K562 (cell line): ENCODE data around the gene SLC35G4. TPM values are rescaled to one million over a fixed set of nuclear protein-coding genes. Genes with fewer than 3 reads are reported as not detected.

ENCODE experiments used
- ATAC-seq: fragments of 200-7000 bp; cut with Tn5 transposase; 3 replicates; pipeline ENCODE4 v1.9.1; 2020; ENCODE audit warnings: moderate library complexity
- BruUV-seq: library from RNA; stranded (reverse); fragments of 400-500 nt; replicated peaks from 2 replicates; lab custom pipeline; 2021; lab: Mats Ljungman, UMichigan
- CTCF ChIA-PET: fragments of 300-600 bp; formaldehyde crosslinking; extraction: SDS; loops from one replicate; lab custom pipeline; 2021; ENCODE audit warnings: low intra/inter-chr PET ratio; lab: Yijun Ruan, JAX
- POLR2A ChIA-PET: fragments of 300-600, 350-650 bp; sonication (Branson Sonifier 250); formaldehyde crosslinking; extraction: SDS; loops from one replicate; lab custom pipeline; 2021; ENCODE audit warnings: antibody characterized with exemption, inconsistent platforms; lab: Yijun Ruan, JAX
- DNase-seq, 4 experiments: peaks; one replicate each; pipeline versions ENCODE4 v3.0.0 to v3.0.0-alpha.2; 2011 to 2018; ENCODE audit warnings: low spot score in 3 of 4, mixed read lengths in 3 of 4; ENCODE audit errors: extremely low read depth in 1 of 4
- FAIRE-seq: peaks from 2 replicates; lab custom pipeline; 2011; peaks lifted over from hg19 to GRCh38; lab: Jason Lieb, UNC
- H2AFZ ChIP-seq: 2 replicates; pipeline ENCODE4 v1.6.0; 2011; ENCODE audit warnings: low read depth, low read length, control low read depth, inconsistent platforms
- H3K27ac ChIP-seq: fragments of 200-600 bp; 3 replicates; pipeline ENCODE4 v1.8.0; 2011; ENCODE audit warnings: low read depth, mild to moderate bottlenecking, control low read depth, inconsistent platforms, low read length, moderate library complexity, mixed read lengths; ENCODE audit errors: extremely low read depth
- H3K27me3 ChIP-seq, 2 experiments: fragments of 300-600 bp in 1 of 2; 2 replicates in 1 of 2; 3 replicates in 1 of 2; pipeline versions ENCODE4 v1.6.0 to v1.8.0; 2011; ENCODE audit warnings: inconsistent platforms in 2 of 2, low read length in 2 of 2, mild to moderate bottlenecking in 1 of 2, mixed read lengths in 1 of 2, moderate library complexity in 1 of 2; ENCODE audit not compliant: control insufficient read depth in 2 of 2, insufficient read depth in 2 of 2
- H3K36me3 ChIP-seq: fragments of 300-600 bp; 3 replicates; pipeline ENCODE4 v1.8.0; 2011; ENCODE audit warnings: mild to moderate bottlenecking, low read length, inconsistent platforms; ENCODE audit not compliant: control insufficient read depth, insufficient read depth
- H3K4me1 ChIP-seq, 2 experiments: fragments of 200-600 bp in 1 of 2; replicated peaks in 1 of 2; 2 replicates in 1 of 2; 3 replicates in 1 of 2; pipeline versions ENCODE4 v1.5.1 to v1.8.0; 2011; ENCODE audit warnings: inconsistent platforms in 2 of 2, low read length in 2 of 2, mild to moderate bottlenecking in 1 of 2, mixed read lengths in 1 of 2, moderate library complexity in 1 of 2; ENCODE audit not compliant: control insufficient read depth in 2 of 2, insufficient read depth in 2 of 2
- H3K4me2 ChIP-seq: 2 replicates; pipeline ENCODE4 v1.6.1; 2011; ENCODE audit warnings: low read length, control low read depth, inconsistent platforms, mixed read lengths; ENCODE audit not compliant: insufficient read depth
- H3K4me3 ChIP-seq: fragments of 200-600 bp; sonication (generic), shearing (Covaris generic); 2 replicates; pipeline ENCODE4 v1.5.1; 2016; ENCODE audit warnings: control low read depth, inconsistent platforms
- H3K79me2 ChIP-seq: fragments of 200-600 bp; 3 replicates; pipeline ENCODE4 v1.8.0; 2011; ENCODE audit warnings: low read length, inconsistent platforms; ENCODE audit not compliant: control insufficient read depth, insufficient read depth
- H3K9ac ChIP-seq, 2 experiments: 2 replicates each; pipeline versions ENCODE4 v1.6.0 to v1.6.1; 2011; ENCODE audit warnings: low read depth in 2 of 2, low read length in 2 of 2, control low read depth in 1 of 2, inconsistent platforms in 1 of 2, mild to moderate bottlenecking in 1 of 2, mixed read lengths in 1 of 2; ENCODE audit not compliant: insufficient read depth in 1 of 2
- H3K9me1 ChIP-seq: one replicate; pipeline ENCODE4 v1.6.0; 2011; ENCODE audit warnings: inconsistent platforms, mild to moderate bottlenecking, low read length, moderate library complexity; ENCODE audit not compliant: control insufficient read depth, insufficient read depth
- H3K9me3 ChIP-seq: replicated peaks from 2 replicates; pipeline ENCODE4 v1.5.1; 2011; ENCODE audit warnings: low read depth, low read length, inconsistent platforms; ENCODE audit not compliant: control insufficient read depth, insufficient read depth
- H4K20me1 ChIP-seq: replicated peaks from 2 replicates; pipeline ENCODE4 v1.6.1; 2011; ENCODE audit warnings: low read length, inconsistent platforms, mixed read lengths; ENCODE audit not compliant: control insufficient read depth, insufficient read depth
- AFF4 ChIP-seq: sonication (generic); formaldehyde crosslinking; IDR thresholded peaks from 2 replicates; pipeline ENCODE4 v1.8.0; 2023; ENCODE audit warnings: mild to moderate bottlenecking, missing genetic modification reagents
- BMI1 ChIP-seq: fragments of 150-350 bp; IDR thresholded peaks from 2 replicates; pipeline ENCODE4 v1.6.1; 2014; ENCODE audit warnings: low read length
- CREB3L1 ChIP-seq: fragments of 450-650 bp; IDR thresholded peaks from 2 replicates; pipeline ENCODE4 v1.6.1; 2014; ENCODE audit warnings: low read depth, mild to moderate bottlenecking, moderate library complexity, borderline replicate concordance
- FOXK2 ChIP-seq, 2 experiments: fragments of 450-650 bp; IDR thresholded peaks in 1 of 2; conservative IDR thresholded peaks in 1 of 2; 2 replicates each; pipeline ENCODE4 v1.6.1; 2016; ENCODE audit warnings: low read depth in 2 of 2, mild to moderate bottlenecking in 1 of 2
- HSF4 ChIP-seq: fragments of 250-450 bp; sonication (Bioruptor Pico); IDR thresholded peaks from 2 replicates; pipeline ENCODE4 v2.1.2; 2022; ENCODE audit warnings: mild to moderate bottlenecking, moderate library complexity, borderline replicate concordance
- JUNB ChIP-seq: fragments of 450-650 bp; formaldehyde crosslinking; conservative IDR thresholded peaks from 2 replicates; pipeline ENCODE4 v1.4.0; 2020; ENCODE audit warnings: mild to moderate bottlenecking
- MEF2A ChIP-seq: IDR thresholded peaks from 2 replicates; pipeline ENCODE4 v1.6.1; 2011; ENCODE audit warnings: low read depth, mild to moderate bottlenecking, low read length, moderate library complexity; ENCODE audit not compliant: control insufficient read depth
- NCOA6 ChIP-seq: fragments of 450-650 bp; IDR thresholded peaks from 2 replicates; pipeline ENCODE4 v1.6.1; 2017; ENCODE audit warnings: mild to moderate bottlenecking
- RBM14 ChIP-seq: fragments of 200-400 bp; formaldehyde crosslinking; IDR thresholded peaks from 2 replicates; pipeline ENCODE4 v1.6.1; 2018; ENCODE audit warnings: low read depth, mild to moderate bottlenecking, low read length, moderate library complexity, borderline replicate concordance; ENCODE audit not compliant: insufficient read depth
- SAFB2 ChIP-seq: fragments of 200-400 bp; formaldehyde crosslinking; IDR thresholded peaks from 2 replicates; pipeline ENCODE4 v1.6.1; 2018; ENCODE audit warnings: borderline replicate concordance, low read length, low read depth, moderate library complexity; ENCODE audit not compliant: severe bottlenecking
- ZNF133 ChIP-seq: fragments of 250-450 bp; sonication (Bioruptor Pico); IDR thresholded peaks from 2 replicates; pipeline ENCODE4 v1.4.0; 2020; ENCODE audit warnings: mild to moderate bottlenecking
- ZNF395 ChIP-seq: fragments of 200-800 bp; sonication (Bioruptor generic); IDR thresholded peaks from 2 replicates; pipeline ENCODE4 v1.6.1; 2017; ENCODE audit warnings: missing genetic modification characterization, missing compliant biosample characterization
- ZNF76 ChIP-seq: fragments of 250-450 bp; sonication (Bioruptor Pico); IDR thresholded peaks from 2 replicates; pipeline ENCODE4 v1.4.0; 2020; ENCODE audit warnings: mild to moderate bottlenecking, moderate library complexity, borderline replicate concordance
- WGBS: fragments of 100-300 bp; shearing (Covaris generic); methylation state at CpG from one replicate; pipeline ENCODE4 v1.1.6; 2016; ENCODE audit warnings: low coverage, mixed read lengths; ENCODE audit not compliant: insufficient coverage; ENCODE audit errors: missing lambda C conversion rate; 5-methylcytosine and 5-hydroxymethylcytosine counted together
- in situ Hi-C: fragments of 300-500 bp; cut with MboI; formaldehyde crosslinking; loops from 4 replicates; pipeline ENCODE4 v1.15.0; 2018; ENCODE audit warnings: inconsistent platforms, mixed read lengths
- intact Hi-C: fragments of 100-400 bp; cut with micrococcal nuclease; formaldehyde crosslinking; loops from 2 replicates; pipeline ENCODE4 v1.14.2; 2022
- polyA plus RNA-seq, 8 experiments: library from polyadenylated mRNA; depleted of rRNA in 4 of 8; stranded (reverse) in 5 of 8; unstranded in 3 of 8; fragments of >200 nt; fragmentation: Nextera tagmentation in 2 of 8; fragmentation: Illumina TruSeq in 1 of 8; extraction: Ambion mirVana in 2 of 8; extraction: Trizol in 1 of 8; gene quantifications; 2 replicates each; pipeline versions ENCODE4 v1.2.1 to v1.2.3, GENCODE V29; 2011 to 2014; ENCODE audit warnings: inconsistent platforms in 1 of 8, missing spikeins in 1 of 8
- total RNA-seq, 7 experiments: library from RNA; depleted of rRNA in 6 of 7; stranded (reverse); fragments of >200 nt in 6 of 7; fragmentation: Illumina TruSeq in 2 of 7; extraction: Trizol in 2 of 7; gene quantifications; 2 replicates each; pipeline versions ENCODE4 v1.2.1 to v1.2.3, GENCODE V29; 2011 to 2021; ENCODE audit warnings: low replicate concordance in 1 of 7

SLC35G4 gene
- total and polyA plus RNA-seq, 9 of the 15 experiments (the other 6 are each of a cell fraction or from before 2014, with no cell fraction given) = not detected

- no peaks in the 10 kb centered on the region for H3K9me3 ChIP-seq
Measured at GRCh38 chr18:11657152-11657551, 47.8 kb downstream of the SLC35G4 start.

More at GRCh38 chr18:11657152-11657551, 47.8 kb downstream of the SLC35G4 start:
- H2AFZ ChIP-seq = no peak overlapping the region
- H3K79me2 ChIP-seq = no peaks in the 10 kb centered on the region
- H3K4me2 ChIP-seq = no peak overlapping the region
- H3K36me3 ChIP-seq = no peaks in the 10 kb centered on the region
- no TSS peak for BruUV-seq
- no peak overlapping the region for H3K9ac ChIP-seq
- ATAC-seq = no peak
- FAIRE-seq = no peak
- 3% methylated on average over 9 of the region's 9 CpGs for WGBS
- H3K9me1 ChIP-seq = no peaks in the 10 kb centered on the region
- H3K27me3 ChIP-seq = peaks cover 17 to 35% of the 10 kb centered on the region in 2 experiments; a peak in 3 of 5 replicates
- ChIA-PET POLR2A (interaction anchor here (0.6 kb wide), 1 partner anchor 290 kb away, joined by 3 read pairs; no protein-coding TSS in a partner anchor), CTCF (no interaction called here)
- DNase-seq = no peak
- 0 out of 2 replicates have a peak, but pooled peaks cover 3% of the 10 kb centered on the region for H4K20me1 ChIP-seq
- H3K27ac ChIP-seq = no peak overlapping the region
- TF ChIP-seq ZNF133 (CRISPR knock-in tag) = no peak
- no peak for TF ChIP-seq CREB3L1
- TF ChIP-seq AFF4 (CRISPR knock-in tag) = no peak
- no peak for TF ChIP-seq ZNF76 (CRISPR knock-in tag)
- TF ChIP-seq JUNB (CRISPR knock-in tag) = no peak
- TF ChIP-seq RBM14 = no peak
- no peak for TF ChIP-seq BMI1
- TF ChIP-seq HSF4 (CRISPR knock-in tag) = no peak
- TF ChIP-seq SAFB2 = no peak
- no peak for TF ChIP-seq MEF2A
- TF ChIP-seq NCOA6 = no peak
- TF ChIP-seq FOXK2 (conservative IDR thresholded peaks at IDR 0.05 in 1 of 2, IDR thresholded peaks at IDR 0.05 in 1 of 2; ENCODE audit: low read depth in 2 of 2) = no peak
- no peak for TF ChIP-seq ZNF395 (CRISPR knock-in tag)
- intact Hi-C loops (loop anchor here (5.0 to 10.0 kb wide), 5 partner anchors 70 to 378 kb away; no protein-coding TSS in a partner anchor), in situ Hi-C loops (loop anchor here (10.0 kb wide), 2 partner anchors 378 to 588 kb away; no protein-coding TSS in a partner anchor)
- no peak overlapping the region for H3K4me3 ChIP-seq
- no peaks in the 10 kb centered on the region for H3K4me1 ChIP-seq
